IMR-90 (cell line): ENCODE data around the gene FOSB. TPM values are rescaled to one million over a fixed set of nuclear protein-coding genes. Genes with fewer than 3 reads are reported as not detected.

Experiments used
- ATAC-seq: fragments of 200-7000 bp; cut with Tn5 transposase; 2 replicates; pipeline ENCODE4 v1.9.1; 2020; ENCODE audit warnings: low read depth, mild to moderate bottlenecking, moderate library complexity
- BruUV-seq: library from RNA; stranded (reverse); fragments of 400-500 nt; replicated peaks from 2 replicates; lab custom pipeline; 2021; lab: Mats Ljungman, UMichigan
- CTCF ChIA-PET: fragments of 300-600 bp; formaldehyde crosslinking; extraction: SDS; loops from one replicate; lab custom pipeline; 2021; ENCODE audit warnings: antibody characterized with exemption; lab: Yijun Ruan, JAX
- POLR2A ChIA-PET: fragments of 300-600 bp; sonication (Branson Sonifier 250); formaldehyde crosslinking; loops from one replicate; lab custom pipeline; 2022; ENCODE audit warnings: antibody characterized with exemption; ENCODE audit not compliant: unreplicated experiment; lab: Charles Lee
- DNase-seq: peaks from one replicate; pipeline ENCODE4 v3.0.0; 2013
- H2AFZ ChIP-seq: replicated peaks from 2 replicates; pipeline ENCODE3; 2013; ENCODE audit warnings: low read length, mild to moderate bottlenecking; ENCODE audit not compliant: poor library complexity
- H2AK5ac ChIP-seq: 2 replicates; pipeline ENCODE4 v1.6.1; 2013; ENCODE audit warnings: low read depth, low read length, inconsistent platforms
- H2AK9ac ChIP-seq: replicated peaks from 2 replicates; pipeline ENCODE3; 2013; ENCODE audit warnings: mild to moderate bottlenecking, low read depth, low read length, moderate library complexity; ENCODE audit not compliant: poor library complexity
- H2BK120ac ChIP-seq: 2 replicates; pipeline ENCODE4 v1.6.1; 2013; ENCODE audit warnings: low read depth, low read length, inconsistent platforms
- H2BK15ac ChIP-seq: 3 replicates; pipeline ENCODE4 v1.6.1; 2013; ENCODE audit warnings: low read depth, low read length, inconsistent platforms
- H2BK20ac ChIP-seq: 2 replicates; pipeline ENCODE4 v1.6.1; 2013; ENCODE audit warnings: low read depth, mild to moderate bottlenecking, inconsistent platforms, low read length, moderate library complexity
- H2BK5ac ChIP-seq: 2 replicates; pipeline ENCODE4 v1.6.1; 2013; ENCODE audit warnings: mild to moderate bottlenecking, low read depth, low read length, inconsistent platforms; ENCODE audit not compliant: poor library complexity, severe bottlenecking
- H3K14ac ChIP-seq: replicated peaks from 2 replicates; pipeline ENCODE4 v1.6.1; 2013; ENCODE audit warnings: low read depth, low read length, inconsistent platforms
- H3K18ac ChIP-seq: 2 replicates; pipeline ENCODE4 v1.6.1; 2013; ENCODE audit warnings: low read depth, low read length, control low read depth
- H3K23ac ChIP-seq: 2 replicates; pipeline ENCODE4 v1.6.1; 2013; ENCODE audit warnings: low read depth, low read length, inconsistent platforms
- H3K27ac ChIP-seq: 2 replicates; pipeline ENCODE4 v1.5.1; 2013; ENCODE audit warnings: mild to moderate bottlenecking, control low read depth, low read length; ENCODE audit not compliant: insufficient read depth
- H3K27me3 ChIP-seq: 2 replicates; pipeline ENCODE4 v1.6.1; 2013; ENCODE audit warnings: low read length; ENCODE audit not compliant: control insufficient read depth, insufficient read depth
- H3K36me3 ChIP-seq: 2 replicates; pipeline ENCODE4 v1.6.1; 2013; ENCODE audit warnings: low read length, mixed read lengths; ENCODE audit not compliant: control insufficient read depth, insufficient read depth
- H3K4ac ChIP-seq: 2 replicates; pipeline ENCODE4 v1.6.1; 2013; ENCODE audit warnings: low read depth, low read length, inconsistent platforms
- H3K4me1 ChIP-seq: 2 replicates; pipeline ENCODE4 v1.6.1; 2013; ENCODE audit warnings: low read length, mixed read lengths; ENCODE audit not compliant: control insufficient read depth, insufficient read depth
- H3K4me2 ChIP-seq: 2 replicates; pipeline ENCODE4 v1.6.1; 2013; ENCODE audit warnings: low read depth, mild to moderate bottlenecking, control low read depth, low read length, moderate library complexity
- H3K4me3 ChIP-seq: 2 replicates; pipeline ENCODE4 v1.5.1; 2013; ENCODE audit warnings: low read depth, mild to moderate bottlenecking, control low read depth, low read length, moderate library complexity; ENCODE audit not compliant: insufficient read depth
- H3K56ac ChIP-seq: 2 replicates; pipeline ENCODE4 v1.6.1; 2013; ENCODE audit warnings: low read length, inconsistent platforms; ENCODE audit not compliant: insufficient read depth; ENCODE audit errors: extremely low read depth
- H3K79me1 ChIP-seq, 2 experiments: 2 replicates each; pipeline ENCODE4 v1.6.1; 2013; ENCODE audit warnings: low read length in 2 of 2, inconsistent platforms in 1 of 2, low read depth in 1 of 2
- H3K9ac ChIP-seq: 2 replicates; pipeline ENCODE4 v1.6.1; 2013; ENCODE audit warnings: low read depth, low read length, control low read depth
- H3K9me1 ChIP-seq: 2 replicates; pipeline ENCODE4 v1.6.1; 2013; ENCODE audit warnings: low read length, inconsistent platforms; ENCODE audit not compliant: insufficient read depth
- H3K9me3 ChIP-seq: 2 replicates; pipeline ENCODE4 v1.6.1; 2013; ENCODE audit warnings: low read length; ENCODE audit not compliant: control insufficient read depth, insufficient read depth
- H4K20me1 ChIP-seq: 2 replicates; pipeline ENCODE4 v1.6.1; 2013; ENCODE audit warnings: low read length, inconsistent platforms; ENCODE audit not compliant: insufficient read depth
- H4K5ac ChIP-seq: 2 replicates; pipeline ENCODE4 v1.6.1; 2013; ENCODE audit warnings: mild to moderate bottlenecking, low read depth, low read length, control low read depth
- H4K8ac ChIP-seq, 2 experiments: 2 replicates each; pipeline ENCODE4 v1.6.1; 2013; ENCODE audit warnings: low read depth in 2 of 2, low read length in 2 of 2, control low read depth in 1 of 2, inconsistent platforms in 1 of 2
- H4K91ac ChIP-seq: 2 replicates; pipeline ENCODE4 v1.6.1; 2013; ENCODE audit warnings: low read depth, low read length, inconsistent platforms; ENCODE audit not compliant: insufficient read depth
- BHLHE40 ChIP-seq: fragments of 150-350 bp; IDR thresholded peaks from 2 replicates; pipeline ENCODE4 v1.6.1; 2016; ENCODE audit warnings: mild to moderate bottlenecking, low read depth, low read length
- FOS ChIP-seq: fragments of 150-350 bp; IDR thresholded peaks from 2 replicates; pipeline ENCODE4 v1.6.1; 2016; ENCODE audit warnings: low read depth, low read length
- WGBS, 2 experiments: methylation state at CpG; one replicate each; pipeline versions ENCODE4 v1.1.5 to v1.1.7; 2013; ENCODE audit warnings: missing lambda C conversion rate in 2 of 2; ENCODE audit not compliant: insufficient read length in 1 of 2; ENCODE audit errors: extremely low coverage in 2 of 2; 5-methylcytosine and 5-hydroxymethylcytosine counted together
- dilution Hi-C: fragments of 300-500 bp; cut with HindIII; formaldehyde crosslinking; loops from one replicate; pipeline ENCODE4 v1.14.3; 2018; ENCODE audit warnings: low sequenced_read_pairs; ENCODE audit not compliant: unreplicated experiment
- in situ Hi-C: fragments of 300-500 bp; cut with MboI; formaldehyde crosslinking; loops from 3 replicates; pipeline ENCODE4 v1.14.3; 2019; ENCODE audit warnings: low sequenced_read_pairs, inconsistent platforms, mixed read lengths
- intact Hi-C: fragments of 100-400 bp; cut with micrococcal nuclease; formaldehyde crosslinking; loops from 2 replicates; pipeline ENCODE4 v1.10.0; 2022
- polyA plus RNA-seq, 3 experiments: library from polyadenylated mRNA; depleted of rRNA; stranded (reverse); fragments of >200 nt; gene quantifications; 2 replicates each; pipeline ENCODE4 v1.2.3, GENCODE V29; 2012; ENCODE audit warnings: low replicate concordance in 1 of 3
- total RNA-seq: library from RNA; depleted of rRNA; stranded (reverse); fragments of >200 nt; gene quantifications from 2 replicates; pipeline ENCODE4 v1.2.3, GENCODE V29; 2012
- TF ChIP-seq, protein P1 (sequence below): fragments of 150-350 bp; IDR thresholded peaks from 2 replicates; pipeline ENCODE4 v1.6.1; 2017; ENCODE audit warnings: mild to moderate bottlenecking, antibody characterized with exemption, low read length, low read depth

The FOSB gene
- total and polyA plus RNA-seq, 2 of the 4 experiments (the other 2 are of a cell fraction), result 11.1 to 15.6 TPM

- Histone ChIP-seq H2AFZ (peak overlapping the region; percentile 97), H4K8ac (peak overlapping the region; percentile 5 to 63; a peak in 1 of 4 replicates), H4K5ac (peak overlapping the region; percentile 13; the same call in 1 of the 2 replicates), H4K91ac (no peak overlapping the region; the same call in 1 of the 2 replicates), H2BK120ac (no peak overlapping the region), H3K9ac (peak overlapping the region; percentile 67), H2BK15ac (no peak overlapping the region), H2AK5ac (no peak overlapping the region; the same call in 1 of the 2 replicates), H2BK5ac (peak overlapping the region; percentile 28), H3K14ac (0 out of 2 replicates have a peak overlapping the region, but pooled peaks have one; percentile 8), H3K4me1 (peaks cover 13% of the 10 kb centered on the region), H3K36me3 (no peaks in the 10 kb centered on the region), H3K4ac (0 out of 2 replicates have a peak overlapping the region, but pooled peaks have one; percentile 1), H2AK9ac (peak overlapping the region; percentile 80), H3K18ac (0 out of 2 replicates have a peak overlapping the region, but pooled peaks have one; percentile 4), H3K79me1 (peaks cover 0 to 24% of the 10 kb centered on the region in 2 experiments; a peak in 2 of 4 replicates), H3K56ac (0 out of 2 replicates have a peak overlapping the region, but pooled peaks have one; percentile 16), H3K9me1 (peaks cover 3% of the 10 kb centered on the region; the same call in 1 of the 2 replicates), H3K9me3 (no peaks in the 10 kb centered on the region), H3K27me3 (no peaks in the 10 kb centered on the region), H2BK20ac (no peak overlapping the region), H3K4me3 (peak overlapping the region; percentile 76), H3K23ac (no peak overlapping the region), H3K27ac (peak overlapping the region; percentile 53), H3K4me2 (peak overlapping the region; percentile 90), H4K20me1 (peaks cover 15% of the 10 kb centered on the region; the same call in 1 of the 2 replicates)
- in situ Hi-C loops (no loop called here), intact Hi-C loops (no loop called here), dilution Hi-C loops (no loop called here)
- WGBS, 2 experiments, result 0% methylated on average over 28 of the region's 66 CpGs; no CpG with 5 or more reads in 1 of the 2 experiments
- peak; percentile 90 for ATAC-seq
- no TSS peak for BruUV-seq
- TF ChIP-seq BHLHE40, result no peak
- TF ChIP-seq, protein P1, sequence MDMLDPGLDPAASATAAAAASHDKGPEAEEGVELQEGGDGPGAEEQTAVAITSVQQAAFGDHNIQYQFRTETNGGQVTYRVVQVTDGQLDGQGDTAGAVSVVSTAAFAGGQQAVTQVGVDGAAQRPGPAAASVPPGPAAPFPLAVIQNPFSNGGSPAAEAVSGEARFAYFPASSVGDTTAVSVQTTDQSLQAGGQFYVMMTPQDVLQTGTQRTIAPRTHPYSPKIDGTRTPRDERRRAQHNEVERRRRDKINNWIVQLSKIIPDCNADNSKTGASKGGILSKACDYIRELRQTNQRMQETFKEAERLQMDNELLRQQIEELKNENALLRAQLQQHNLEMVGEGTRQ, result peak; percentile 3; the same call in 1 of the 2 replicates
- 0 out of 2 replicates have a peak, but pooled peaks have one; percentile 2 for TF ChIP-seq FOS
- CTCF ChIA-PET, result interaction anchor here (1.3 to 1.5 kb wide), 3 partner anchors 9 to 30 kb away, joined by 7 to 12 read pairs (median 9); no protein-coding TSS in a partner anchor
- DNase-seq, result peak; percentile 92
- POLR2A ChIA-PET, result interaction anchor here (0.9 kb wide), 1 partner anchor 10 kb away, joined by 3 read pairs; no protein-coding TSS in a partner anchor
These were observed 1.5 kb downstream of the FOSB start for GRCh38 chr19:45469132-45469944.
